Lower lobe of right lung (tissue), 2 donors: ENCODE results near the gene PBX4. TPM values are rescaled to one million over a fixed set of nuclear protein-coding genes. Genes with fewer than 3 reads are reported as not detected.

ENCODE experiments used
- ATAC-seq, 2 donors: fragments of 200-7000 bp; cut with Tn5 transposase; one replicate each; pipeline ENCODE4 v1.9.1; 2020 to 2022; ENCODE audit warnings: mild to moderate bottlenecking in 2 of 2, moderate library complexity in 2 of 2
- DNase-seq: peaks from one replicate; pipeline ENCODE4 v3.0.0-alpha.2; 2020
- H3K27ac ChIP-seq: fragments of 200-600 bp; one replicate; pipeline ENCODE4 v1.8.0; 2022
- H3K27me3 ChIP-seq: fragments of 200-600 bp; one replicate; pipeline ENCODE4 v1.8.0; 2022; ENCODE audit warnings: low read depth
- H3K36me3 ChIP-seq: fragments of 200-600 bp; one replicate; pipeline ENCODE4 v1.8.0; 2022; ENCODE audit warnings: mild to moderate bottlenecking
- H3K4me1 ChIP-seq: fragments of 200-600 bp; one replicate; pipeline ENCODE4 v1.8.0; 2022
- H3K4me3 ChIP-seq: fragments of 200-600 bp; one replicate; pipeline ENCODE4 v1.8.0; 2022; ENCODE audit warnings: mild to moderate bottlenecking
- H3K9me3 ChIP-seq: fragments of 200-600 bp; one replicate; pipeline ENCODE4 v1.8.0; 2022
- intact Hi-C: fragments of 100-400 bp; cut with DNase I; formaldehyde crosslinking; loops from one replicate; pipeline ENCODE4 v1.11.0; 2022
- total RNA-seq: library from RNA; stranded (reverse); fragmentation: NEBNext Ultra II Directional; extraction: Animal tissue kit (Norgen Biotek cat#: 25700); gene quantifications from one replicate; pipeline ENCODE4 v1.2.1, GENCODE V29; 2021
- TF ChIP-seq, protein P1 (sequence below): fragments of 200-600 bp; IDR thresholded peaks from one replicate; pipeline ENCODE4 v1.8.0; 2022; ENCODE audit warnings: antibody characterized with exemption, mild to moderate bottlenecking
- donor health status: DM: no; HTN: yes; CAD: no; lungs with severe emphysema.

Gene PBX4
- total RNA-seq, 1 donor from 2014 or later = 3.7 TPM

DNA sequence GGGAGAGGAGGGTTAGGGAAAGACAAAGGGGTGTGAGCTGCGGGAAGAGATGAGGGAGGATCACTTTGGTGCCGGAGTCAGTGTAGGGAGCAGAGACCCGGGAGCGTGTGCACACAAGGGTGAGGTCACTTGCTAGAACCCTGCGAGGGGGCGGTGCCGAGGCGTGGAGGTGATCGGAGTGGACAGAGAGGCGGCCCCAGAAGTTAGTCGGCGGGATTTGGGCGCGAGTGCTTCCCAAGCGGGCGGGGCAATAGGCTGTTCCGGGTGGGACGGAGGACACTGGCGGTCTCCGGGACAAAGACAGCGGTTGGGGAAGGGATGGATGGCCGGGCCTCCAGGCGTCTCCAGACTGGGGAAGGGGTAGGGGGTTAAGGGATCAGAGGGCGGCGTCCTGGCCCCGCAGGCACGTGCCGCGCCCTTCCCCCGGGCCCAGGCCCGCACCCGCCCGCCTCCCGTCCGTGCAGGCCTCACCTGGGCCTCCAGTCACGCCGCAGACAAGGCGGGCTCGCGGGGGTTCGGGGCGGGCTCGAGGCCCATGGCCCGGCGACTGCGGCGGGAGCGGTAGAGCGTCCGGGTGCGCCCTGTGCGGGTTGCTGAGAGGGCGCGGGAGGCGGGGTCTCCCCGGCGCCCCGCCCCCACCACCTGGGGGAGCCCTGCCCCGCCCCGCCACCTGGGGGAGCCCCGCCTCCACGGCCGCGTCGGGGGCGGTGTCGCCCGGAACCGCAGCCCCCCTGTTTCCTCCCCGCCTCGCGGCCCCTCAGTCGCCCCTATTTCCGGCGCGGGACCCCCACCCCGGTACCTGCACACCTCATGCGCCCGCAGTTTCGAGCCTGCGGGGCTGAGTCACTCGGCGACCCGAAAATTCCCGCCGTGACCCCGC, 9.4 kb upstream of the PBX4 start, which contains the start of gene LPAR2:
Gene LPAR2, minus strand, starts transcription at position 600 of the 880 bp plus-strand sequence. CDS start 945 bp downstream, outside the sequence.
- Histone ChIP-seq H3K27ac (peak within 1 kb of the TSS; percentile 69), H3K36me3 (peaks cover 14% of the 10 kb centered on the region), H3K4me3 (peak within 1 kb of the TSS; percentile 64), H3K4me1 (peaks cover 14% of the 10 kb centered on the region), H3K27me3 (no peaks in the 10 kb centered on the region), H3K9me3 (no peaks in the 10 kb centered on the region)
- DNase-seq = peak; percentile 72
- TF ChIP-seq, protein P1, sequence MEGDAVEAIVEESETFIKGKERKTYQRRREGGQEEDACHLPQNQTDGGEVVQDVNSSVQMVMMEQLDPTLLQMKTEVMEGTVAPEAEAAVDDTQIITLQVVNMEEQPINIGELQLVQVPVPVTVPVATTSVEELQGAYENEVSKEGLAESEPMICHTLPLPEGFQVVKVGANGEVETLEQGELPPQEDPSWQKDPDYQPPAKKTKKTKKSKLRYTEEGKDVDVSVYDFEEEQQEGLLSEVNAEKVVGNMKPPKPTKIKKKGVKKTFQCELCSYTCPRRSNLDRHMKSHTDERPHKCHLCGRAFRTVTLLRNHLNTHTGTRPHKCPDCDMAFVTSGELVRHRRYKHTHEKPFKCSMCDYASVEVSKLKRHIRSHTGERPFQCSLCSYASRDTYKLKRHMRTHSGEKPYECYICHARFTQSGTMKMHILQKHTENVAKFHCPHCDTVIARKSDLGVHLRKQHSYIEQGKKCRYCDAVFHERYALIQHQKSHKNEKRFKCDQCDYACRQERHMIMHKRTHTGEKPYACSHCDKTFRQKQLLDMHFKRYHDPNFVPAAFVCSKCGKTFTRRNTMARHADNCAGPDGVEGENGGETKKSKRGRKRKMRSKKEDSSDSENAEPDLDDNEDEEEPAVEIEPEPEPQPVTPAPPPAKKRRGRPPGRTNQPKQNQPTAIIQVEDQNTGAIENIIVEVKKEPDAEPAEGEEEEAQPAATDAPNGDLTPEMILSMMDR = peak; percentile 6
- intact Hi-C loops = no loop called here
- ATAC-seq = peak; percentile 94 to 96

DNA sequence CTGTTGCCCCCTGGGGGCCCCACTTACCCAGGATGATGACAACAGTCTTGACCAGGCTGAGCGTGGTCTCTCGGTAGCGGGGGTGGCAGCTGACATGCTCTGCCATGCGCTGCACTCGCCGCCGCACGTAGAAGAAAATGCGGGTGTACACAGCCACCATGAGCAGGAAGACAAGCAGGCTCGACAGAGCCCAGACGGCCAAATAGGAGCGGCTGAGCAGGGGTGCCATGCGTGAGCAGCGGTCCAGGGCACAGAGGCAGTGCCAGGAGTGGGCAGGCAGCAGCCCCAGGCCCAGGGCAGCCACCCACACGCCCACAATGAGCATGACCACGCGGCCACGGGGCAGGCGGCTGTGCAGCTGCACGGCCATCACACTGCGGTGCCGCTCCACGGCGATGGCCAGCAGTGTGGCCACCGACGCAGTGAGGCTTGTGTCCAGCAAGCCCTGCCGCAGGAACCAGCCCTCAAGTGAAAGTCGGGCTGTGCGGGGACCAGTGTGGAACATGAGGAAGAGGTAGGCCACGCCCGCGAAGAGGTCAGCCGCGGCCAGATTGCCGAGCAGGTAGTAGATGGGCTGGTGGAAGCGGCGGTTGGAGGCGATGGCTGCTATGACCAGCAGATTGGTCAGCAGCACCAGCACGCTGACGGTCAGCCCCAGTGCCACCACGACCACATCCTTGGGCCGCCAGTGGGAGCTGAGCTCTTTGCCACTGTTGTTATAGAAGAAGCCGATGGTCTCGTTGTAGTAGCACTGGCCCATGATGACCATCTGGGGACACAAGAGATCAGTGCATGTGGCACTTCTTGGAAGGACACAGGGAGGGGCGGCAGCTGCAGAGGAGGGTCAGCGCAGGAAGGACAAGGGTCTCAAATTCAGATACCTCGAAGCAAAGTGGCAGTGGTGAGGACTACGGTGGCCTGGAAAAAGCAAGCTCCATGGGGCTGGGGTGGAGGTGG, 8.3 kb upstream of the PBX4 start:
- no peaks in the 10 kb centered on the region for H3K9me3 ChIP-seq
- no peak overlapping the region for H3K27ac ChIP-seq
- H3K4me3 ChIP-seq = peak overlapping the region; percentile 64
- H3K4me1 ChIP-seq = peaks cover 14% of the 10 kb centered on the region
- intact Hi-C loops = no loop called here
- H3K36me3 ChIP-seq = peaks cover 6% of the 10 kb centered on the region
- ATAC-seq (no peak), DNase-seq (peak; percentile 49)
- TF ChIP-seq, protein P1 = no peak
- H3K27me3 ChIP-seq = no peaks in the 10 kb centered on the region

DNA sequence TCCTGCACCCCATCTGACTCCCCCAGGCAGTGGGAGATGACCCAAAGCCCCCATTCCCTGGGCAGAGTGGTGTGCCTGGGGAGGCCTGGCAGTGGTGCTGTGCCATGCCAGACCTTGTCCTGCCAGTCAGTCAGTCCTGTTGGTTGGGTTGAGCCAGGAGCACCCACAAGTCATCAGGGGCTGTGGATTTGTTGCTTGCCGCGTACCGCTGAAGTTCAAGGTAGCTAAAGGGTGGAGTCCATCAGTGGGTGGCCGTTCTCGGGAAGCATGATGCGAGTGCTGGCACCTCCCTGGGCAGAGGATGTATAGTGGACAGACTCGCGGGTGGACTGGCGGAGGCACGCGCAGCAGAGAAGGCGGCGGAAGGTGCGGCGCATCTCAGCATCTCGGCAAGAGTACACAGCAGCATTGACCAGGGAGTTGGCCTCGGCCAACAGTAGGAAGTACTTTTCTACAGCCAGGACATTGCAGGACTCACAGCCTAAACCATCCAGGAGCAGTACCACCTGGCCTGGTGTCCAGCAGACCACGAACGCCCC, 5.6 kb upstream of the PBX4 start:
- intact Hi-C loops = no loop called here
- DNase-seq = no peak

DNA sequence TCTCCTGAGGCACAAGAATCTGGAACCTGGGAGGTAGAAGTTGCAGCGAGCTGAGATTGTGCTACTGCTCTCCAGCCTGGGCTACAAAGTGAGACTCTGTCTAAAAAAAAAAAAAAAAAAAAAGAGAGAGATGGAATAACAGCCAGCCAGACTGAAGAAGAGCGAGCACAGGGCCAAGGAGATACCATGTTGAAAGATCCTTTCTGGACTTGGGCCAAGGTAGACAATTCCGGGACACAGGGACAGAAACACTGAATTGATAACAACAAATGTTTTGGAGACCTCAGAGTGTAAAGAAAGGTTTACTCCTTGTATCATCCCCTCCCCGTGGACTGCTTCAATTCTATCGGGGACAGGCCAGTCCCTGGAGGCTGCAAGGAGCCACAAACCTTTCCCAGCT, 4.9 kb upstream of the PBX4 start:
- Histone ChIP-seq H3K36me3 (no peaks in the 10 kb centered on the region), H3K4me1 (peaks cover 10% of the 10 kb centered on the region), H3K9me3 (no peaks in the 10 kb centered on the region), H3K27ac (no peak overlapping the region), H3K27me3 (no peaks in the 10 kb centered on the region), H3K4me3 (no peak overlapping the region)
- ATAC-seq = no peak
- TF ChIP-seq, protein P1 = no peak
- intact Hi-C loops = no loop called here
- no peak for DNase-seq

More for the DNA sequence above, 5.6 kb upstream of the PBX4 start:
- H3K27ac ChIP-seq = no peak overlapping the region
- H3K4me1 ChIP-seq = peaks cover 14% of the 10 kb centered on the region
- no peak for ATAC-seq
- H3K36me3 ChIP-seq = no peaks in the 10 kb centered on the region
- TF ChIP-seq, protein P1 = no peak
- no peaks in the 10 kb centered on the region for H3K9me3 ChIP-seq
- H3K27me3 ChIP-seq = no peaks in the 10 kb centered on the region
- H3K4me3 ChIP-seq = no peak overlapping the region

DNA sequence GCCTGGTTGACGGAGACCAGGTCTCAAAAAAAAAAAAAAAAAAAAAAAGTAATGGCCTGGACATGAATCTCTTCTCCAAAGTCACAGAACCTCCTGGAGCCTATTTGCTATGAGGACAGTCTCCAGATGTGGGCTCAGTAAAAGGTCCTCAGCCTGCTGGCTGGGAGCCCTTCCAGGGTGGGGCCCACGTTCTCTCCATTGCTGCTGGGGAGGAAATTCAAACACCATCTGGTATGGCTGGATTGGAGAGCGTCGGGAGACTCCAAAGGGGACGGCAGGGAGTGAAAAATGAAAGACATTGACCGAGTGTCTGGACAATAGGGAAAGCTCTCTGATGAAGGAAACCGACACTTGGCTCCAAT, 1.3 kb upstream of the PBX4 start:
- no peak overlapping the region for H3K4me3 ChIP-seq
- intact Hi-C loops = no loop called here
- no peak for DNase-seq
- H3K9me3 ChIP-seq = no peaks in the 10 kb centered on the region
- TF ChIP-seq, protein P1 = no peak
- ATAC-seq = no peak
- no peak overlapping the region for H3K27ac ChIP-seq
- H3K36me3 ChIP-seq = no peaks in the 10 kb centered on the region
- no peaks in the 10 kb centered on the region for H3K27me3 ChIP-seq
- H3K4me1 ChIP-seq = peaks cover 9% of the 10 kb centered on the region
